ENCODE measurements around the gene HOXC6. TPM values are rescaled to one million over a fixed set of nuclear protein-coding genes. Genes with fewer than 3 reads are reported as not detected.

The HOXC6 gene
- total and polyA plus RNA-seq, 4 donors, result 0.18 to 0.71 (median 0.35) TPM

DNA sequence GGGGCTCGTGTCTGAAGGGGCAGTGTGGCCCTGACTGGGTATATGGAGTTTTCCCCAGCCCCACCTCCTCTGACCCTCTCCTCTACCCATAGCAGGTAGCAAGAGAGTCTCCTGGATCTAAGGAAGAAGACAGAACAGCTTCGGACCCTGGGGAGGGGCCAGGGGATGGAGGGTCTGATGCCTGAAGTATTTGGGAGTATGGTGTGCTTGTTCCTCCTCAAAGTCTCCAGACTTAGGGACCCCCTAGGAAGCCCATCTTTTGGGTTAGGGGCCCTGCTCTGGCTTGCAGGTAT is 20.0 kb upstream of the HOXC6 start:
- no peaks in the 10 kb centered on the region for H3K36me3 ChIP-seq (ENCODE audit: control insufficient read depth in 4 of 4, insufficient read depth in 4 of 4, low read length in 4 of 4)
- 23 to 33% methylated on average over 2 of the region's 2 CpGs for WGBS, 2 donors
- peaks cover 0 to 9% (median 0%) of the 10 kb centered on the region in 4 donors for H3K9me3 ChIP-seq (ENCODE audit: control insufficient read depth in 4 of 4, insufficient read depth in 3 of 4, low read length in 3 of 4)
- H3K27me3 ChIP-seq (ENCODE audit: control insufficient read depth in 3 of 3, insufficient read depth in 3 of 3, low read length in 2 of 3), result peaks cover 7 to 96% (median 87%) of the 10 kb centered on the region in 3 donors
- DNase-seq (no peak), ATAC-seq (ENCODE audit: insufficient read depth, low FRiP score) (no peak)
- TF ChIP-seq, protein P1, sequence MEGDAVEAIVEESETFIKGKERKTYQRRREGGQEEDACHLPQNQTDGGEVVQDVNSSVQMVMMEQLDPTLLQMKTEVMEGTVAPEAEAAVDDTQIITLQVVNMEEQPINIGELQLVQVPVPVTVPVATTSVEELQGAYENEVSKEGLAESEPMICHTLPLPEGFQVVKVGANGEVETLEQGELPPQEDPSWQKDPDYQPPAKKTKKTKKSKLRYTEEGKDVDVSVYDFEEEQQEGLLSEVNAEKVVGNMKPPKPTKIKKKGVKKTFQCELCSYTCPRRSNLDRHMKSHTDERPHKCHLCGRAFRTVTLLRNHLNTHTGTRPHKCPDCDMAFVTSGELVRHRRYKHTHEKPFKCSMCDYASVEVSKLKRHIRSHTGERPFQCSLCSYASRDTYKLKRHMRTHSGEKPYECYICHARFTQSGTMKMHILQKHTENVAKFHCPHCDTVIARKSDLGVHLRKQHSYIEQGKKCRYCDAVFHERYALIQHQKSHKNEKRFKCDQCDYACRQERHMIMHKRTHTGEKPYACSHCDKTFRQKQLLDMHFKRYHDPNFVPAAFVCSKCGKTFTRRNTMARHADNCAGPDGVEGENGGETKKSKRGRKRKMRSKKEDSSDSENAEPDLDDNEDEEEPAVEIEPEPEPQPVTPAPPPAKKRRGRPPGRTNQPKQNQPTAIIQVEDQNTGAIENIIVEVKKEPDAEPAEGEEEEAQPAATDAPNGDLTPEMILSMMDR (IDR thresholded peaks at IDR 0.05; ENCODE audit: control extremely low read depth, extremely low read depth), result no peak
- no peak overlapping the region for H3K4me3 ChIP-seq
- H3K9ac ChIP-seq (ENCODE audit: insufficient read depth in 1 of 2, low read length in 2 of 2), result no peak overlapping the region
- no peak overlapping the region for H3K27ac ChIP-seq (ENCODE audit: low read depth in 1 of 2, low read length in 1 of 2)
- peaks cover 0 to 20% (median 3%) of the 10 kb centered on the region in 5 donors for H3K4me1 ChIP-seq (ENCODE audit: control insufficient read depth in 5 of 5, insufficient read depth in 5 of 5, low read length in 5 of 5)

DNA sequence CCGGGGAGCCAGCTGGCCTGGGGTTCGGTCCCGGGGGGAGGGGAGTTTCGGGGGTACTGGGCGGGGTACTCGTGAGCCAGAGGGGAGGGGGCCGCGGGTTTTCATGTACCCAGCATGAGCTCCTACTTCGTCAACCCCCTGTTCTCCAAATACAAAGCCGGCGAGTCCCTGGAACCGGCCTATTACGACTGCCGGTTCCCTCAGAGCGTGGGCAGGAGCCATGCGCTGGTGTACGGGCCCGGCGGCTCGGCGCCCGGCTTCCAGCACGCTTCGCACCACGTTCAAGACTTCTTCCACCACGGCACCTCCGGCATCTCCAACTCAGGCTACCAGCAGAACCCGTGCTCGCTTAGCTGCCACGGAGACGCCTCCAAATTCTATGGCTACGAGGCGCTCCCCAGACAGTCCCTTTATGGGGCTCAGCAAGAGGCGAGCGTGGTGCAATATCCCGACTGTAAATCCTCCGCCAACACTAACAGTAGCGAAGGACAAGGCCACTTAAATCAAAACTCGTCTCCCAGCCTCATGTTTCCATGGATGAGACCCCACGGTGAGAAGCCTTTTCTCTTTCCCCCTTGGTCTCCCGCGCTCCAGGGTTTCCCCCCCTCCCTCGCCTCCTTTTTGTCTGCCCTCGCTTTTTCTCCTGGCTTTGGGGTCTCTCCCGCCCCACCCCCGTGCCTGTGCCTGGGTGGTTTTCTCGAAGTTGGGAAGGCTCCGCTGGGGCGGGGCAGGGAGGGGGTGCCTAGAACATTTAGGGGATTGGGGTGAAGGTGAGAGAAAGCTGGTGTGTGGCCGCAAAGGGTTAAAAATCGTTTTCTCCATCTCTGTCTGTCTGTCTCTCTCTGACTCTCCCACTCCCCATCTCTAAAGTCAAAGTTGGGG is 18.8 kb upstream of the HOXC6 start:
- DNase-seq (peak in 1 of 3 donors; percentile 50), ATAC-seq (ENCODE audit: insufficient read depth, low FRiP score) (no peak)
- Histone ChIP-seq H3K27me3 (ENCODE audit: control insufficient read depth in 3 of 3, insufficient read depth in 3 of 3, low read length in 2 of 3) (peaks cover 4 to 97% (median 86%) of the 10 kb centered on the region in 3 donors), H3K36me3 (ENCODE audit: control insufficient read depth in 4 of 4, insufficient read depth in 4 of 4, low read length in 4 of 4) (no peaks in the 10 kb centered on the region), H3K27ac (ENCODE audit: low read depth in 1 of 2, low read length in 1 of 2) (no peak overlapping the region), H3K4me3 (no peak overlapping the region), H3K9ac (ENCODE audit: insufficient read depth in 1 of 2, low read length in 2 of 2) (no peak overlapping the region), H3K9me3 (ENCODE audit: control insufficient read depth in 4 of 4, insufficient read depth in 3 of 4, low read length in 3 of 4) (peaks cover 0 to 16% (median 0%) of the 10 kb centered on the region in 4 donors), H3K4me1 (ENCODE audit: control insufficient read depth in 5 of 5, insufficient read depth in 5 of 5, low read length in 5 of 5) (peaks cover 0 to 20% (median 3%) of the 10 kb centered on the region in 5 donors)
- 4% methylated on average over 51 of the region's 51 CpGs for whole genome bisulfite sequencing, 2 donors
- TF ChIP-seq, protein P1 (IDR thresholded peaks at IDR 0.05; ENCODE audit: control extremely low read depth, extremely low read depth), result no peak

DNA sequence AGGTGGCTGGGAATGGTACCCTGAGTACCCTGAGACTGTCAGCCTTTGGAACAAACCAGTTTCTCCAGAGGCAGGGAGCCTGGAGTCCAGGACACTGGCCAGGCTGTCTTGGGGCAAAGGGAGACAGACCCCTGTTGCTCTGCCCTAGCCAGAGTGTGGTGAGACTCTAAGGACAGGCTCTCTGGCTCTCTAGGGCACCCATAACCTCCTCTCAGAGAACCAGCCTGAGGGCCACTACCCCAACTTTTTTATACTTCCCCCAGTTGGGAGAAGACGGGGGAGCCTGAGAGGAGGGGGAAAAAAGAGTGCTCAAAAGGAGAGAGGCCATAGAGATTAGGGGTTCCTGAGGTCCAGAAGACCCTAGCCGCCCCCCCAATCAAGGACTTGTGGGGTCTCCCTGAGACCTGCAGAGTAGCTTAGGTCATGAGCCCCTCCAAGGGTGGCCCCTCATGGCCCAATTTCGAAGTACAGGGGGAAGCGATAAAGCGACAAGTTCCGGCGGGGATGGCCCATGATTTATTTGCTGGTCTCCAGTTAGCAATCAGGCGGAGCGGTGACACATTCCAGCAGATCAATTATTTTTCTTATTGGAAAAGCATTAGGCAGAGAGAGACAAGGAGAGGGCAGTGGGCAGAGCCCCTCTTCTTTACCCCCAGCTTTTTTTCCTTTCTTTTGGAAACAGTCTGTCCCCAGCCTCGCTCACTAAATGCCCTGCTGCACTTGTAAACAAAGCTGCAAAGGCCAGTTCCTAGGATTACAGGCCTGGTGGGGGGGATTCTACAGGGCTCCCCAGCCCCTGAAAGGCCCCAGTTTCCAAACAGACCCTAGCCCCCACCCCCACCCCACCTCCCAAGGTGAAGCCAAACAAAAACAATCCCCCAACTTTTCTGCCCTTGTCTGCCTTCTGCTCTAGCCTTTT is 17.9 kb upstream of the HOXC6 start:
- TF ChIP-seq, protein P1 (IDR thresholded peaks at IDR 0.05; ENCODE audit: control extremely low read depth, extremely low read depth), result no peak
- WGBS, 2 donors, result 15 to 20% methylated on average over 10 of the region's 10 CpGs
- DNase-seq (no peak), ATAC-seq (ENCODE audit: insufficient read depth, low FRiP score) (no peak)
- Histone ChIP-seq H3K36me3 (ENCODE audit: control insufficient read depth in 4 of 4, insufficient read depth in 4 of 4, low read length in 4 of 4) (no peaks in the 10 kb centered on the region), H3K27me3 (ENCODE audit: control insufficient read depth in 3 of 3, insufficient read depth in 3 of 3, low read length in 2 of 3) (peaks cover 7 to 97% (median 85%) of the 10 kb centered on the region in 3 donors), H3K9ac (ENCODE audit: insufficient read depth in 1 of 2, low read length in 2 of 2) (no peak overlapping the region), H3K27ac (ENCODE audit: low read depth in 1 of 2, low read length in 1 of 2) (no peak overlapping the region), H3K9me3 (ENCODE audit: control insufficient read depth in 4 of 4, insufficient read depth in 3 of 4, low read length in 3 of 4) (peaks cover 0 to 16% (median 0%) of the 10 kb centered on the region in 4 donors), H3K4me1 (ENCODE audit: control insufficient read depth in 5 of 5, insufficient read depth in 5 of 5, low read length in 5 of 5) (peaks cover 0 to 20% (median 3%) of the 10 kb centered on the region in 5 donors), H3K4me3 (no peak overlapping the region)
